Endothelial cell of umbilical vein (primary cell): ENCODE measurements around the gene PNPO. TPM values are rescaled to one million over a fixed set of nuclear protein-coding genes. Genes with fewer than 3 reads are reported as not detected.

Source experiments
- BruUV-seq: library from RNA; stranded (reverse); fragments of 400-500 nt; replicated peaks from 2 replicates; lab custom pipeline; 2021; lab: Mats Ljungman, UMichigan
- CTCF ChIA-PET: fragments of 300-600, 350-600 bp; sonication (Branson Sonifier 250); formaldehyde crosslinking; loops from one replicate; lab custom pipeline; 2021; ENCODE audit warnings: antibody characterized with exemption, inconsistent platforms; lab: Charles Lee
- POLR2A ChIA-PET: fragments of 300-600, 350-600 bp; sonication (Branson Sonifier 250); formaldehyde crosslinking; loops from one replicate; lab custom pipeline; 2021; ENCODE audit warnings: antibody characterized with exemption, inconsistent platforms; lab: Charles Lee
- DNase-seq: peaks from one replicate; pipeline ENCODE4 v3.0.0-alpha.2; 2011; ENCODE audit warnings: low read depth, low spot score
- FAIRE-seq: peaks from 2 replicates; lab custom pipeline; 2011; peaks lifted over from hg19 to GRCh38; lab: Jason Lieb, UNC
- H2AFZ ChIP-seq: 2 replicates; pipeline ENCODE4 v1.6.0; 2012; ENCODE audit warnings: low read depth, low read length, control low read depth, inconsistent platforms
- H3K27ac ChIP-seq: 2 replicates; pipeline ENCODE4 v1.5.1; 2011; ENCODE audit warnings: low read depth, mild to moderate bottlenecking, control low read depth, low read length, moderate library complexity; ENCODE audit not compliant: insufficient read depth
- H3K27me3 ChIP-seq, 2 experiments: 2 replicates each; pipeline versions ENCODE4 v1.6.0 to v1.6.1; 2011; ENCODE audit warnings: low read length in 2 of 2, mixed read lengths in 1 of 2; ENCODE audit not compliant: control insufficient read depth in 2 of 2, insufficient read depth in 2 of 2
- H3K36me3 ChIP-seq, 2 experiments: 2 replicates in 1 of 2; 3 replicates in 1 of 2; pipeline ENCODE4 v1.5.1; 2011; ENCODE audit warnings: low read length in 2 of 2, mild to moderate bottlenecking in 1 of 2, moderate library complexity in 1 of 2; ENCODE audit not compliant: control insufficient read depth in 2 of 2, insufficient read depth in 2 of 2; ENCODE audit errors: extremely low read depth in 1 of 2
- H3K4me1 ChIP-seq: 3 replicates; pipeline ENCODE4 v1.5.1; 2011; ENCODE audit warnings: mild to moderate bottlenecking, low read length; ENCODE audit not compliant: control insufficient read depth, insufficient read depth; ENCODE audit errors: extremely low read depth
- H3K4me2 ChIP-seq: 2 replicates; pipeline ENCODE4 v1.6.1; 2011; ENCODE audit warnings: low read length, control low read depth, mixed read lengths; ENCODE audit not compliant: insufficient read depth
- H3K4me3 ChIP-seq, 3 experiments: fragments of 200-600 bp in 1 of 3; sonication (generic), shearing (Covaris generic) in 1 of 3; replicated peaks in 1 of 3; 2 replicates each; pipeline ENCODE4 v1.5.1; 2011 to 2016; ENCODE audit warnings: control low read depth in 3 of 3, low read length in 3 of 3, mild to moderate bottlenecking in 2 of 3, inconsistent platforms in 1 of 3, low read depth in 1 of 3, moderate library complexity in 1 of 3; ENCODE audit not compliant: insufficient read depth in 1 of 3
- H3K79me2 ChIP-seq: 2 replicates; pipeline ENCODE4 v1.6.0; 2012; ENCODE audit warnings: low read length, inconsistent platforms; ENCODE audit not compliant: control insufficient read depth, insufficient read depth
- H3K9ac ChIP-seq: replicated peaks from 2 replicates; pipeline ENCODE3; 2011; ENCODE audit warnings: low read length, control low read depth; ENCODE audit not compliant: insufficient read depth; ENCODE audit errors: extremely low read depth
- H3K9me1 ChIP-seq: replicated peaks from 3 replicates; pipeline ENCODE4 v1.6.0; 2011; ENCODE audit warnings: mild to moderate bottlenecking, low read length; ENCODE audit not compliant: control insufficient read depth, insufficient read depth; ENCODE audit errors: extremely low read depth
- H3K9me3 ChIP-seq: replicated peaks from 2 replicates; pipeline ENCODE4 v1.5.1; 2012; ENCODE audit warnings: low read length, inconsistent platforms; ENCODE audit not compliant: control insufficient read depth, insufficient read depth
- H4K20me1 ChIP-seq: replicated peaks from 2 replicates; pipeline ENCODE3; 2011; ENCODE audit warnings: mild to moderate bottlenecking, low read length; ENCODE audit not compliant: control insufficient read depth, insufficient read depth; ENCODE audit errors: extremely low read depth
- EZH2 ChIP-seq: IDR thresholded peaks from 2 replicates; pipeline ENCODE4 v1.6.1; 2012; ENCODE audit warnings: borderline replicate concordance, low read depth, mild to moderate bottlenecking, moderate library complexity, low read length, inconsistent platforms; ENCODE audit not compliant: severe bottlenecking
- FOS ChIP-seq: IDR thresholded peaks from 2 replicates; pipeline ENCODE4 v1.6.1; 2011; ENCODE audit warnings: mild to moderate bottlenecking, low read length, moderate library complexity, borderline replicate concordance; ENCODE audit not compliant: insufficient read depth
- GATA2 ChIP-seq: IDR thresholded peaks from 2 replicates; pipeline ENCODE4 v1.7.0; 2011; ENCODE audit warnings: low read depth, mild to moderate bottlenecking, moderate library complexity, mixed read lengths, low read length; ENCODE audit not compliant: insufficient read length, insufficient read depth
- JUN ChIP-seq: IDR thresholded peaks from 2 replicates; pipeline ENCODE4 v1.6.1; 2011; ENCODE audit warnings: borderline replicate concordance, low read depth; ENCODE audit not compliant: insufficient read length, insufficient read depth
- MAX ChIP-seq: IDR thresholded peaks from 2 replicates; pipeline ENCODE4 v1.6.1; 2011; ENCODE audit not compliant: insufficient read depth, insufficient read length
- MYC ChIP-seq: IDR thresholded peaks from one replicate; pipeline ENCODE4 v1.6.1; 2011; ENCODE audit warnings: mild to moderate bottlenecking, low read depth, low read length
- POLR2A ChIP-seq: IDR thresholded peaks from 2 replicates; pipeline ENCODE4 v1.6.1; 2012; ENCODE audit warnings: low read depth, mild to moderate bottlenecking, control low read depth, low read length
- POLR2AphosphoS5 ChIP-seq: IDR thresholded peaks from 2 replicates; pipeline ENCODE4 v1.6.1; 2012; ENCODE audit warnings: low read depth, mild to moderate bottlenecking, control low read depth, low read length, moderate library complexity; ENCODE audit not compliant: insufficient read depth
- dilution Hi-C: fragments of 300-500 bp; cut with MboI; formaldehyde crosslinking; loops from one replicate; pipeline ENCODE4 v1.15.0; 2019; ENCODE audit warnings: low sequenced_read_pairs; ENCODE audit not compliant: extremely low pct_ligation_motif_present
- intact Hi-C: fragments of 100-400 bp; cut with micrococcal nuclease; formaldehyde crosslinking; loops from one replicate; pipeline ENCODE4 v1.10.0; 2022
- polyA plus RNA-seq, 4 experiments: library from polyadenylated mRNA; depleted of rRNA in 3 of 4; stranded (reverse) in 3 of 4; unstranded in 1 of 4; fragments of >200 nt; gene quantifications; 2 replicates each; pipeline versions ENCODE4 v1.2.1 to v1.2.3, GENCODE V29; 2011 to 2012; ENCODE audit warnings: missing spikeins in 1 of 4
- total RNA-seq: library from RNA; stranded (reverse); gene quantifications from 2 replicates; pipeline ENCODE4 v1.2.3, GENCODE V29; 2021
- TF ChIP-seq, protein P1 (sequence below), 2 donors: IDR thresholded peaks; 1 replicate in 1 of 2; 2 replicates in 1 of 2; pipeline ENCODE4 v1.5.1; 2011; ENCODE audit warnings: low read length in 2 of 2, mild to moderate bottlenecking in 2 of 2, moderate library complexity in 2 of 2, control low read depth in 1 of 2, inconsistent platforms in 1 of 2, low read depth in 1 of 2; ENCODE audit not compliant: insufficient read depth in 1 of 2; ENCODE audit errors: extremely low read depth in 1 of 2

PNPO gene
- total and polyA plus RNA-seq, 2 donors (not counting 3 experiments of a cell fraction or from before 2014, with no cell fraction given): 19.7 to 22.0 TPM

- ChIA-PET POLR2A (no interaction called here), CTCF (no interaction called here)
- Histone ChIP-seq H3K36me3 (no peaks in the 10 kb centered on the region), H3K9me1 (no peaks in the 10 kb centered on the region), H3K9me3 (no peaks in the 10 kb centered on the region), H3K27me3 (no peaks in the 10 kb centered on the region), H3K79me2 (peaks cover 7% of the 10 kb centered on the region), H3K27ac (no peak overlapping the region), H3K4me1 (peaks cover 8% of the 10 kb centered on the region), H3K4me2 (no peak overlapping the region), H2AFZ (no peak overlapping the region), H4K20me1 (no peaks in the 10 kb centered on the region), H3K4me3 (no peak overlapping the region), H3K9ac (no peak overlapping the region)
- no TSS peak for BruUV-seq
- intact Hi-C loops: no loop called here
- dilution Hi-C loops: no loop called here
- TF ChIP-seq POLR2AphosphoS5 (no peak), EZH2 (no peak), MAX (no peak), GATA2 (no peak), JUN (no peak), POLR2A (no peak), MYC (no peak), FOS (no peak)
- TF ChIP-seq, protein P1, sequence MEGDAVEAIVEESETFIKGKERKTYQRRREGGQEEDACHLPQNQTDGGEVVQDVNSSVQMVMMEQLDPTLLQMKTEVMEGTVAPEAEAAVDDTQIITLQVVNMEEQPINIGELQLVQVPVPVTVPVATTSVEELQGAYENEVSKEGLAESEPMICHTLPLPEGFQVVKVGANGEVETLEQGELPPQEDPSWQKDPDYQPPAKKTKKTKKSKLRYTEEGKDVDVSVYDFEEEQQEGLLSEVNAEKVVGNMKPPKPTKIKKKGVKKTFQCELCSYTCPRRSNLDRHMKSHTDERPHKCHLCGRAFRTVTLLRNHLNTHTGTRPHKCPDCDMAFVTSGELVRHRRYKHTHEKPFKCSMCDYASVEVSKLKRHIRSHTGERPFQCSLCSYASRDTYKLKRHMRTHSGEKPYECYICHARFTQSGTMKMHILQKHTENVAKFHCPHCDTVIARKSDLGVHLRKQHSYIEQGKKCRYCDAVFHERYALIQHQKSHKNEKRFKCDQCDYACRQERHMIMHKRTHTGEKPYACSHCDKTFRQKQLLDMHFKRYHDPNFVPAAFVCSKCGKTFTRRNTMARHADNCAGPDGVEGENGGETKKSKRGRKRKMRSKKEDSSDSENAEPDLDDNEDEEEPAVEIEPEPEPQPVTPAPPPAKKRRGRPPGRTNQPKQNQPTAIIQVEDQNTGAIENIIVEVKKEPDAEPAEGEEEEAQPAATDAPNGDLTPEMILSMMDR (IDR thresholded peaks at IDR 0.05; ENCODE audit: extremely low read depth in 1 of 2, insufficient read depth in 1 of 2, low read depth in 1 of 2, low read length in 2 of 2): no peak
- DNase-seq (no peak), FAIRE-seq (no peak)
Observed at GRCh38 chr17:47901423-47901822, 39.9 kb upstream of the PNPO start.
